ENCODE results near the gene MAPK8IP3.
"Not testable (repeated sequence)": the region's sequence is repeated elsewhere in the genome, so short reads cannot be mapped to it uniquely, and the experiment has no call there.

Gene MAPK8IP3

DNA sequence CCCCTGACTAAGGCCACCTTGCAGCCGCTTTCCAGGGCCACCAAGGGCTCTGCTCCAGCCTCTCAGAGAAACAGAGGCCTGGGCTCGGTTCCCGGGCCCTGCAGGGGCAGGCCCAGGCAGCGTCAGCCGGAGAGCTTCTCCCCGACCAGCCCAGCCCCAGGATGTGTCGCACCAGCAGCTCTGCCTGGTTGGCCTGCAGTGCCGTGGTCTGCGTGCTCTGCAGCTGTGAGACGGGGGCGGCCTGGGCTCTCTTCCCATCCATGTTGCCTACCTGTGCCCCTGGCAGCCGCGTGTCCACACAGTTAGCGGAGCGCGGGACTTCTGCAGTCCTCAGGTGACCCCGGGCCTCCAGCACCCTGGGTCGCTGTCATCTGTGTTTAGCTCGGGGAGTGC lies 82.7 kb downstream of the MAPK8IP3 start:
- no peaks in the 10 kb centered on the region for H3K4me1 ChIP-seq (ENCODE audit: insufficient read depth, low read length)
- no peaks in the 10 kb centered on the region for H3K36me3 ChIP-seq (ENCODE audit: insufficient read depth, low read length)
- no peak overlapping the region for H3K9ac ChIP-seq (ENCODE audit: low read depth, low read length)
- no peaks in the 10 kb centered on the region for H3K9me3 ChIP-seq (ENCODE audit: control insufficient read depth, insufficient read depth, low read length)

GRCh38 chr16:1789643-1790045 lies 83.6 kb downstream of the MAPK8IP3 start:
- Histone ChIP-seq H3K4me1 (ENCODE audit: insufficient read depth, low read length) (no peaks in the 10 kb centered on the region), H3K36me3 (ENCODE audit: insufficient read depth, low read length) (no peaks in the 10 kb centered on the region), H3K9ac (ENCODE audit: low read depth, low read length) (no peak overlapping the region), H3K9me3 (ENCODE audit: control insufficient read depth, insufficient read depth, low read length) (no peaks in the 10 kb centered on the region)

- H3K9me3 ChIP-seq (ENCODE audit: control insufficient read depth, insufficient read depth, low read length), result no peaks in the 10 kb centered on the region
- no peaks in the 10 kb centered on the region for H3K4me1 ChIP-seq (ENCODE audit: insufficient read depth, low read length)
- H3K9ac ChIP-seq (ENCODE audit: low read depth, low read length), result no peak overlapping the region
- H3K36me3 ChIP-seq (ENCODE audit: insufficient read depth, low read length), result no peaks in the 10 kb centered on the region
Observed at GRCh38 chr16:1790261-1790610, 84.2 kb downstream of the MAPK8IP3 start.

DNA sequence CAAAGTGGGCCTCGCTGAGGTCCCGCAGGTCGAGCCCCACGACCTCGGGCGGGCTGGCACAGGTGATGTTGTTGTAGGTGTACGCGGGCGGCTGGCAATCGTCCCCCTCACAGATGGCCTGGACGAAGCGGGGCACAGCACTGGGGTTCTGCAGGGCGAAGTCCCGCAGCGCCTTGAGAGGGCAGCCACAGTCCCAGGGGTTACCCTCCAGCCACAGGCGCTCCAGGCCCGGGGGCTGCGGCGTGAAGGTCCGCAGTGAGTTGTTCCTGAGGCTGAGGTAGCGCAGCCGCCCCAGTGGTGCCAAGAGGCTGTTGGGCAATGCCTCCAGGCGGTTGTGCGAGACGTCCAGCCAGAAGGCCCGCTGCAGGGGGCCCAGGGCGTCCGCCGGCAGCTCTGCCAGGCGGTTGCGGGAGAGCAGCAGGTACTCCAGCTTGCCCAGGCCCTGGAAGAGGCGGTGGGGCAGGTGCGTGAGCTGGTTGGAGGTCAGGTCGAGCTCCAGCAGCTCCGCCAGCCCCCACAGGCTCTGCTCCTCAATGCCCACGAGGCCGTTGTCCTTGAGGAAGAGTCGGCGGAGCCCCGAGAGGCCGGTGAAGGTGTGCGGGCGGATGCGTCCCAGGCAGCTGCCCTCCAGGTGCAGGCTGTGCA lies 84.7 kb downstream of the MAPK8IP3 start:
- no peak overlapping the region for H3K9ac ChIP-seq (ENCODE audit: low read depth, low read length)
- H3K36me3 ChIP-seq (ENCODE audit: insufficient read depth, low read length), result no peaks in the 10 kb centered on the region
- H3K9me3 ChIP-seq (ENCODE audit: control insufficient read depth, insufficient read depth, low read length), result no peaks in the 10 kb centered on the region
- H3K4me1 ChIP-seq (ENCODE audit: insufficient read depth, low read length), result no peaks in the 10 kb centered on the region

GRCh38 chr16:1791256-1791942 lies 85.4 kb downstream of the MAPK8IP3 start:
- Histone ChIP-seq H3K9me3 (ENCODE audit: control insufficient read depth, insufficient read depth, low read length) (no peaks in the 10 kb centered on the region), H3K4me1 (ENCODE audit: insufficient read depth, low read length) (no peaks in the 10 kb centered on the region), H3K36me3 (ENCODE audit: insufficient read depth, low read length) (no peaks in the 10 kb centered on the region), H3K9ac (ENCODE audit: low read depth, low read length) (no peak overlapping the region)

GRCh38 chr16:1791943-1792812 lies 86.2 kb downstream of the MAPK8IP3 start:
- Histone ChIP-seq H3K9ac (ENCODE audit: low read depth, low read length) (no peak overlapping the region), H3K36me3 (ENCODE audit: insufficient read depth, low read length) (no peaks in the 10 kb centered on the region), H3K4me1 (ENCODE audit: insufficient read depth, low read length) (no peaks in the 10 kb centered on the region), H3K9me3 (ENCODE audit: control insufficient read depth, insufficient read depth, low read length) (no peaks in the 10 kb centered on the region)

DNA sequence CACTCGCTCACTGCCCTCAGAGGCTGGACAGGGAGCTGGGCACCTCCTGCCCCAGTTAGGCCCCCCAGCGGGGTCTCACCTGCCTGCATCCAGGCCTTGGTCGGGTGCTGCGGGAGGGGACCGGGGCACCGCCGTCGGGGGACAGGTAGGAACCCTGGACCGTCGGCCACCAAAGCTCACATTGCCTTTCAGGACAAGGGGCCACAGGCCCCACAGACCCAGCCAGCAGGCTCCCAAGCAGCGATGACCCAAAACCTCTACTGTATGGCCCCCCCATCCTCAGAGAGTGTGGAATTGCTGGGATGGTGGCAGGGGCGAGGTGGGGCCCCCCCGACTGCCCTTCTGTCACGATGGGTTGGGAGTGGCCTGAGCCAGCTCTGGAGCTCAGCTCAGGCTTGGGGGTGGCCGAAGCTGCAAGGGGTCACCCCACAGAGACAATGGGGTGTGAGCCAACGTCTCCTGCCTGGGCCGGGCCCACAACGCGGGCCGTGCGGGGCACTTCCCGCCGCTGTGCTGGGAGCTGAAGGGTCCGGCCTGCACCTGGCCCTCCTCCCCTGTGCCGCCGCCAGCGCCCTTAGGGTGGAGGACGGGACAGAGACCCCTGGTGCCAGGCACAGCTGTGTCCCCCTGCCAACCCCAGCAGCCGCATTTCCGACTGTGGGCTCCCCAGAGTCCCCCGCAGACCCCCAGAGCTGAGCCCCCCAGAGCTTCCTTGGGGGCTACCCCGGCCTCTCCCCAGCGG lies 87.0 kb downstream of the MAPK8IP3 start:
- H3K9ac ChIP-seq (ENCODE audit: low read depth, low read length), result no peak overlapping the region
- peaks cover 2% of the 10 kb centered on the region for H3K9me3 ChIP-seq (ENCODE audit: control insufficient read depth, insufficient read depth, low read length)
- no peaks in the 10 kb centered on the region for H3K4me1 ChIP-seq (ENCODE audit: insufficient read depth, low read length)
- no peaks in the 10 kb centered on the region for H3K36me3 ChIP-seq (ENCODE audit: insufficient read depth, low read length)

DNA sequence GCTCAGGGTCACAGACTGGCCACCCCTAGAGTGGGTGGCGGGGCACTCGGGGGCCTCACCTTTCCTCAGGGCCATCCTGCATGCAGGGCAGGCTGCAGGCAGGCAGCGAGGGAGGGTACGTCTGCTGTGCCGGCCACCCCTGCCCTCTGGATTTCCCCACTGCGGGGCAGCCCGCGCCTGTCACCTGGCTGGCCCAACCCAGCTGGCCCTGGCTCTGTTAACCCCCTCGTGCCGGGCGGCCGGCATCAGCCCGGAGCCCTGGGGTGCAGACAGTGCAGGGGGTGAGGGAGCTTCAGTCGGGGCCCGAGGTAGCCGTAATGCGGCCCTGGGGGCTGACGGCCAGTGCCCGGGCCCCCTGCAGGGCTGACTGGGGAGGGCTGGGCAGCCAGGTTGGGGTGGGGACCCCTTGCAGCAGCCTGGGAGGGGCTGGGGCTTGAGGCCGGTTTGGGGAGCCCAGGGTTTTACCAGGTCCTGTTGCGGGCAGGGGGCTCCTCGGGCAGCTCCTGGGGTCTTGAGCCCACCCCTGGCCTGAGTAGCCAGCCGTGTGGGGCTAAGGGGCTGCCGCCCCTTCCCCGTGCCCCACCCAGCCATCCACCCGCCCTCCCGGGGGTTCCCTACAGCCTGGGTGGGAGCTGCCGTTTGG lies 87.7 kb downstream of the MAPK8IP3 start, which contains the start of gene IGFALS:
Gene IGFALS, minus strand, starts transcription at position 128 of the 643 bp plus-strand sequence. Its CDS starts 53 bp downstream, at position 75.
- Histone ChIP-seq H3K4me1 (ENCODE audit: insufficient read depth, low read length) (no peaks in the 10 kb centered on the region), H3K36me3 (ENCODE audit: insufficient read depth, low read length) (no peaks in the 10 kb centered on the region), H3K9ac (ENCODE audit: low read depth, low read length) (no peak within 1 kb of the TSS), H3K9me3 (ENCODE audit: control insufficient read depth, insufficient read depth, low read length) (peaks cover 3% of the 10 kb centered on the region)

DNA sequence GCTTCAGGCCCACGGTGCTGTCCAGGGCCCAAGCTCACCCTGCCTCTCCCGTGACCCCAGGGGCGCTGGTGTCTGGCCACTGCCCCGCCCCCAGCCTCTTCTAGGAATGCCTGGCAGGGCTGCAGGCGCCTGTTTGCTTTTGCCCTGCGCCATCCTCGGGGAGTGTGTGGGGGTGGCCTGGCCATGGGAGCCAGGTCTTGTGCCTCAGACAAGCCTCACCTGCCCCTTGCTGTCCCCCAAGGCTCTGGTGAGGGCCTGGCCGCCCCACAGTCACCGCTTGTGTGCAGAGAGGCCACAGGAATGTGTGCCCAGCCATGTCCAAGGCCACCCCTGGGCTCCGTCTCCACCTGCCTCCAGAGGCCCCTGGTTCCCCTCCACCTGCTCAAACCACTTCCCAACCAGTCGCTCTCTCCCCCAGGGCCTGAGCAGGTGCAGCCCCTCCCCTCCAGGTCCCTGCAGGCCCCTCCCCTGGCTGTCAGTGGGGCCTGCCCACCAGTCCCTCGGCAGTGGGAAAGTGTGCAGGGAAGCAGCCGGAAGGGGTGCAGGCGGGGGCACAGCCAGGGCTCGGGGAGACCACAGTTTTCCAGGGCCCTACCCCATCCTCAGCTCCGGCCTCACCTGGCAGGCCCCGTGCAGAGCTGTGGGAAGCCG lies 88.4 kb downstream of the MAPK8IP3 start:
- H3K36me3 ChIP-seq (ENCODE audit: insufficient read depth, low read length), result no peaks in the 10 kb centered on the region
- H3K9ac ChIP-seq (ENCODE audit: low read depth, low read length), result no peak overlapping the region
- H3K9me3 ChIP-seq (ENCODE audit: control insufficient read depth, insufficient read depth, low read length), result peaks cover 3% of the 10 kb centered on the region
- no peaks in the 10 kb centered on the region for H3K4me1 ChIP-seq (ENCODE audit: insufficient read depth, low read length)

GRCh38 chr16:1794908-1795666 lies 89.1 kb downstream of the MAPK8IP3 start:
- Histone ChIP-seq H3K4me1 (ENCODE audit: insufficient read depth, low read length) (no peaks in the 10 kb centered on the region), H3K9ac (ENCODE audit: low read depth, low read length) (no peak overlapping the region), H3K36me3 (ENCODE audit: insufficient read depth, low read length) (no peaks in the 10 kb centered on the region), H3K9me3 (ENCODE audit: control insufficient read depth, insufficient read depth, low read length) (peaks cover 3% of the 10 kb centered on the region)

GRCh38 chr16:1799263-1799662 lies 93.3 kb downstream of the MAPK8IP3 start:
- not testable (repeated sequence) for H3K9me3 ChIP-seq (ENCODE audit: control insufficient read depth, insufficient read depth, low read length); H3K4me1 ChIP-seq (ENCODE audit: insufficient read depth, low read length); H3K36me3 ChIP-seq (ENCODE audit: insufficient read depth, low read length); H3K9ac ChIP-seq (ENCODE audit: low read depth, low read length)

DNA sequence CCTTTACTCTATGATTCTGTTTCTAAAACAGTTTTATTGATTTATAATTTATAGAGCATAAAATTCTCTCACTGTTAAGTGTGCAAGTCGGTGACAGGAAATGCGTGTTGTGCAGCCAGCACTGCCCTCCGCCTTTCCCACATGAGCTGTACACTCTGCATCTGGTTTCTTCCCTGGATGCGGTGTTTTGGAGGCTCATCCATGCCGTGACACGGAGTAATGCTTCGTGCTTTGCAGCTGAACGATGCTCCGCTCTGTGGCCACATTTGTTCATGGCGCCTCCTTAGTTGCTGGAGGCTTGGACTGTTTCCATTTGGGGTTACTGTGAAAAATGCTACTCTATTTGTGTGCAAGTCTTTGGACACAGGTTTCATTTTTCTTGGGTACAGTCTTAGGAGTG lies 94.7 kb downstream of the MAPK8IP3 start:
- Histone ChIP-seq H3K36me3 (ENCODE audit: insufficient read depth, low read length) (no peaks in the 10 kb centered on the region), H3K4me1 (ENCODE audit: insufficient read depth, low read length) (no peaks in the 10 kb centered on the region), H3K9ac (ENCODE audit: low read depth, low read length) (no peak overlapping the region), H3K9me3 (ENCODE audit: control insufficient read depth, insufficient read depth, low read length) (peaks cover 3% of the 10 kb centered on the region)

DNA sequence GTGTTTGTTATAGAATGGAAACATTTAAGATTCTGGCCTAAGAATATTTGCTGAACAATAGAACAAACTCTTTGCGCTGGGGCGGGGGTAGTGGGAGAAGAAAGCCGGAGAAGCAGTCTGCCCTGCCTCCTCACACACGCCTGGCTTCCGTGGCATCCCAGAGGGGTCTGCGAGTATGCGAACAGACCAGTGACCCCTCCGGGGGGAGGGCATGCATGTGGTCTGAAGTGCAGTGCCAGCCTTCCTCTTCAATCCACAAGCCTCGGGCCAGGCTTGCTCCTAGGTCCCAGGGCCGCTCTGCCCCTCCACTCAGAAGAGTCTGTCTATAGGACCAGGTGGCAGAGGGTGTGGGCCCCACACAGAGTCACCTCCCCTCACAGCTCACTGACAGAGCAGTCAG lies 101.6 kb downstream of the MAPK8IP3 start:
- Histone ChIP-seq H3K36me3 (ENCODE audit: insufficient read depth, low read length) (peaks cover 3% of the 10 kb centered on the region; the same call in 1 of the 2 replicates), H3K4me1 (ENCODE audit: insufficient read depth, low read length) (no peaks in the 10 kb centered on the region), H3K9ac (ENCODE audit: low read depth, low read length) (no peak overlapping the region), H3K9me3 (ENCODE audit: control insufficient read depth, insufficient read depth, low read length) (no peaks in the 10 kb centered on the region)

Measured in ES-I3 (cell line).